GM23338 (cell line): Measurements from ENCODE around the gene SLC25A47. TPM values are rescaled to one million over a fixed set of nuclear protein-coding genes. Genes with fewer than 3 reads are reported as not detected.

Experiments
- ATAC-seq: fragments of 200-7000 bp; cut with Tn5 transposase; 3 replicates; pipeline ENCODE4 v1.9.1; 2020
- DNase-seq: peaks from one replicate; pipeline ENCODE4 v3.0.0-alpha.2; 2015; ENCODE audit warnings: low spot score
- H2AFZ ChIP-seq: fragments of 200-600 bp; sonication (generic); 2 replicates; pipeline ENCODE4 v1.8.0; 2016; ENCODE audit warnings: antibody characterized with exemption, mild to moderate bottlenecking, moderate library complexity
- H3F3A ChIP-seq: fragments of 200-600 bp; sonication (generic); replicated peaks from 2 replicates; pipeline ENCODE4 v1.8.0; 2017; ENCODE audit warnings: antibody characterized with exemption, mixed run types, low read depth
- H3K27ac ChIP-seq: fragments of 200-600 bp; sonication (generic); 2 replicates; pipeline ENCODE4 v1.6.1; 2016; ENCODE audit warnings: low read depth
- H3K27me3 ChIP-seq: fragments of 200-600 bp; sonication (generic); 2 replicates; pipeline ENCODE4 v1.8.0; 2016; ENCODE audit warnings: mild to moderate bottlenecking, mixed run types, moderate library complexity; ENCODE audit not compliant: insufficient read depth
- H3K36me3 ChIP-seq: fragments of 200-600 bp; sonication (generic); 2 replicates; pipeline ENCODE4 v1.8.0; 2016; ENCODE audit warnings: mild to moderate bottlenecking; ENCODE audit not compliant: insufficient read depth
- H3K4me1 ChIP-seq: fragments of 200-600 bp; sonication (generic); 2 replicates; pipeline ENCODE4 v1.8.0; 2016; ENCODE audit warnings: mild to moderate bottlenecking, moderate library complexity; ENCODE audit not compliant: insufficient read depth
- H3K4me2 ChIP-seq: fragments of 200-600 bp; sonication (generic); 2 replicates; pipeline ENCODE4 v1.7.1; 2017; ENCODE audit warnings: mixed run types
- H3K4me3 ChIP-seq: fragments of 200-600 bp; sonication (generic); 2 replicates; pipeline ENCODE4 v1.6.1; 2016; ENCODE audit warnings: mixed run types
- H3K79me2 ChIP-seq: fragments of 200-600 bp; sonication (generic); replicated peaks from 2 replicates; pipeline ENCODE4 v1.8.0; 2017; ENCODE audit warnings: mild to moderate bottlenecking; ENCODE audit not compliant: insufficient read depth
- H3K9me2 ChIP-seq: fragments of 200-600 bp; sonication (generic); 2 replicates; pipeline ENCODE4 v1.8.0; 2017; ENCODE audit not compliant: insufficient read depth
- H4K20me1 ChIP-seq: fragments of 200-600 bp; sonication (generic); replicated peaks from 2 replicates; pipeline ENCODE4 v1.8.0; 2017; ENCODE audit warnings: mild to moderate bottlenecking; ENCODE audit not compliant: insufficient read depth
- H3K27ac Mint-ChIP-seq: 2 replicates; pipeline ENCODE4 v1.8.0; 2020; ENCODE audit warnings: inconsistent platforms, mild to moderate bottlenecking, moderate library complexity, mixed read lengths
- H3K27me3 Mint-ChIP-seq: 3 replicates; pipeline ENCODE4 v1.8.0; 2022; ENCODE audit warnings: low read depth, mild to moderate bottlenecking, moderate library complexity, mixed read lengths, inconsistent platforms; ENCODE audit not compliant: insufficient read depth, poor library complexity
- H3K36me3 Mint-ChIP-seq: 3 replicates; pipeline ENCODE4 v1.8.0; 2021; ENCODE audit warnings: low read depth, mild to moderate bottlenecking, inconsistent platforms, moderate library complexity, mixed read lengths
- H3K4me1 Mint-ChIP-seq: 3 replicates; pipeline ENCODE4 v1.8.0; 2020; ENCODE audit warnings: mild to moderate bottlenecking, inconsistent platforms, mixed read lengths
- H3K4me3 Mint-ChIP-seq: 3 replicates; pipeline ENCODE4 v1.8.0; 2021; ENCODE audit warnings: moderate library complexity, mild to moderate bottlenecking, inconsistent platforms, mixed read lengths
- H3K9me3 Mint-ChIP-seq: 3 replicates; pipeline ENCODE4 v1.8.0; 2020; ENCODE audit warnings: moderate library complexity, mild to moderate bottlenecking, inconsistent platforms, mixed read lengths
- CREB1 ChIP-seq: fragments of 250-450 bp; sonication (Bioruptor Pico); IDR thresholded peaks from 2 replicates; pipeline ENCODE4 v1.5.0; 2020; ENCODE audit warnings: low read depth, mild to moderate bottlenecking, moderate library complexity
- EZH2 ChIP-seq: fragments of 200-600 bp; sonication (generic); IDR thresholded peaks from one replicate; pipeline ENCODE4 v1.8.0; 2017; ENCODE audit warnings: antibody characterized with exemption, mild to moderate bottlenecking, low read depth; ENCODE audit not compliant: unreplicated experiment
- EZH2phosphoT487 ChIP-seq: fragments of 200-600 bp; sonication (generic); IDR thresholded peaks from one replicate; pipeline ENCODE4 v1.8.1; 2018; ENCODE audit warnings: antibody characterized with exemption; ENCODE audit not compliant: unreplicated experiment
- JUNB ChIP-seq: IDR thresholded peaks from one replicate; pipeline ENCODE4 v1.6.1; 2016; ENCODE audit warnings: antibody characterized with exemption; ENCODE audit not compliant: unreplicated experiment
- NANOG ChIP-seq: IDR thresholded peaks from 2 replicates; pipeline ENCODE4 v1.6.1; 2016; ENCODE audit warnings: antibody characterized with exemption, borderline replicate concordance
- POLR2AphosphoS5 ChIP-seq: IDR thresholded peaks from 2 replicates; pipeline ENCODE4 v1.6.1; 2016; ENCODE audit warnings: antibody characterized with exemption, low read depth
- STAT1 ChIP-seq: IDR thresholded peaks from one replicate; pipeline ENCODE4 v1.6.1; 2016; ENCODE audit warnings: antibody characterized with exemption; ENCODE audit not compliant: unreplicated experiment
- ZNF114 ChIP-seq: fragments of 250-450 bp; sonication (Bioruptor Pico); IDR thresholded peaks from 2 replicates; pipeline ENCODE4 v1.5.0; 2020; ENCODE audit warnings: mild to moderate bottlenecking, moderate library complexity
- ZNF331 ChIP-seq: fragments of 250-450 bp; sonication (Bioruptor Pico); IDR thresholded peaks from 2 replicates; pipeline ENCODE4 v1.5.0; 2020; ENCODE audit warnings: low read depth, mild to moderate bottlenecking, moderate library complexity
- polyA plus RNA-seq: library from polyadenylated mRNA; unstranded; fragments of >200 nt; fragmentation: Nextera tagmentation; extraction: Ambion mirVana; gene quantifications from 2 replicates; pipeline ENCODE4 v1.2.1, GENCODE V29; 2016
- total RNA-seq: library from RNA; depleted of rRNA; stranded (reverse); fragments of >200 nt; shearing (Covaris generic); gene quantifications from 2 replicates; pipeline ENCODE4 v1.2.3, GENCODE V29; 2014
- TF ChIP-seq, protein P1 (sequence below), 2 experiments: fragments of 200-600 bp in 1 of 2; sonication (generic) in 1 of 2; conservative IDR thresholded peaks; 2 replicates each; pipeline versions ENCODE4 v1.5.1 to v1.6.1; 2016 to 2017; ENCODE audit warnings: antibody characterized with exemption in 2 of 2, low read depth in 2 of 2, mild to moderate bottlenecking in 2 of 2, moderate library complexity in 1 of 2
- TF ChIP-seq, protein P2 (sequence below): IDR thresholded peaks from one replicate; pipeline ENCODE4 v1.6.1; 2018; ENCODE audit warnings: antibody characterized with exemption; ENCODE audit not compliant: unreplicated experiment
- TF ChIP-seq, protein P3 (sequence below): IDR thresholded peaks from 2 replicates; pipeline ENCODE4 v1.6.1; 2016; ENCODE audit warnings: antibody characterized with exemption
- TF ChIP-seq, protein P4 (sequence below): fragments of 250-450 bp; sonication (Bioruptor Pico); IDR thresholded peaks from 2 replicates; pipeline ENCODE4 v1.5.0; 2020; ENCODE audit warnings: mild to moderate bottlenecking, moderate library complexity

SLC25A47 gene
- total and polyA plus RNA-seq, 2 experiments from 2014 or later = not detected

DNA sequence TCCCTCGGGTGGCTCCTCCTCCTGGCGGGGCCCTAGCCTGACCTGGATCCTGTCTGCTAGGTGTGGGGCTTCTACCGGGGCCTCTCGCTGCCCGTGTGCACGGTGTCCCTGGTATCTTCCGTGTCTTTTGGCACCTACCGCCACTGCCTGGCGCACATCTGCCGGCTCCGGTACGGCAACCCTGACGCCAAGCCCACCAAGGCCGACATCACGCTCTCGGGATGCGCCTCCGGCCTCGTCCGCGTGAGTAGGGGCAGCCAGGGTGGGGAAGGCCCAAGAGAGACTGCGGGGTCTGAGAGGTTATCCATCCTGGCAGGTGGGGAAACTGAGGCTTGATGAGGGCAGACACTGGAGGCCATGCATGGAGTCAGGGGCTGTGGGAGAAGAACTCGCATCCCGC, 4.0 kb downstream of the SLC25A47 start:
- Histone ChIP-seq H3K36me3 (no peaks in the 10 kb centered on the region), H3K4me2 (no peak overlapping the region), H3K4me3 (no peak overlapping the region), H3F3A (no peaks in the 10 kb centered on the region), H2AFZ (no peak overlapping the region), H3K9me2 (no peaks in the 10 kb centered on the region), H3K27ac (no peak overlapping the region), H3K79me2 (no peaks in the 10 kb centered on the region), H3K27me3 (no peaks in the 10 kb centered on the region), H4K20me1 (no peaks in the 10 kb centered on the region), H3K4me1 (no peaks in the 10 kb centered on the region)
- DNase-seq = no peak
- no peaks in the 10 kb centered on the region for H3K36me3 Mint-ChIP-seq
- H3K4me1 Mint-ChIP-seq = peaks cover 5% of the 10 kb centered on the region; the same call in 1 of the 3 replicates
- no peak for ATAC-seq
- H3K27ac Mint-ChIP-seq = no peak overlapping the region
- no peak overlapping the region for H3K4me3 Mint-ChIP-seq
- H3K27me3 Mint-ChIP-seq = peaks cover 9% of the 10 kb centered on the region
- H3K9me3 Mint-ChIP-seq = no peaks in the 10 kb centered on the region
- TF ChIP-seq, protein P1, sequence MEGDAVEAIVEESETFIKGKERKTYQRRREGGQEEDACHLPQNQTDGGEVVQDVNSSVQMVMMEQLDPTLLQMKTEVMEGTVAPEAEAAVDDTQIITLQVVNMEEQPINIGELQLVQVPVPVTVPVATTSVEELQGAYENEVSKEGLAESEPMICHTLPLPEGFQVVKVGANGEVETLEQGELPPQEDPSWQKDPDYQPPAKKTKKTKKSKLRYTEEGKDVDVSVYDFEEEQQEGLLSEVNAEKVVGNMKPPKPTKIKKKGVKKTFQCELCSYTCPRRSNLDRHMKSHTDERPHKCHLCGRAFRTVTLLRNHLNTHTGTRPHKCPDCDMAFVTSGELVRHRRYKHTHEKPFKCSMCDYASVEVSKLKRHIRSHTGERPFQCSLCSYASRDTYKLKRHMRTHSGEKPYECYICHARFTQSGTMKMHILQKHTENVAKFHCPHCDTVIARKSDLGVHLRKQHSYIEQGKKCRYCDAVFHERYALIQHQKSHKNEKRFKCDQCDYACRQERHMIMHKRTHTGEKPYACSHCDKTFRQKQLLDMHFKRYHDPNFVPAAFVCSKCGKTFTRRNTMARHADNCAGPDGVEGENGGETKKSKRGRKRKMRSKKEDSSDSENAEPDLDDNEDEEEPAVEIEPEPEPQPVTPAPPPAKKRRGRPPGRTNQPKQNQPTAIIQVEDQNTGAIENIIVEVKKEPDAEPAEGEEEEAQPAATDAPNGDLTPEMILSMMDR (conservative IDR thresholded peaks at IDR 0.05; ENCODE audit: low read depth in 2 of 2) = no peak
- TF ChIP-seq EZH2phosphoT487 (no peak), ZNF114 (CRISPR knock-in tag) (no peak), ZNF331 (CRISPR knock-in tag) (no peak), CREB1 (no peak), JUNB (no peak), STAT1 (no peak), POLR2AphosphoS5 (no peak), NANOG (no peak), EZH2 (no peak)
- TF ChIP-seq, protein P2, sequence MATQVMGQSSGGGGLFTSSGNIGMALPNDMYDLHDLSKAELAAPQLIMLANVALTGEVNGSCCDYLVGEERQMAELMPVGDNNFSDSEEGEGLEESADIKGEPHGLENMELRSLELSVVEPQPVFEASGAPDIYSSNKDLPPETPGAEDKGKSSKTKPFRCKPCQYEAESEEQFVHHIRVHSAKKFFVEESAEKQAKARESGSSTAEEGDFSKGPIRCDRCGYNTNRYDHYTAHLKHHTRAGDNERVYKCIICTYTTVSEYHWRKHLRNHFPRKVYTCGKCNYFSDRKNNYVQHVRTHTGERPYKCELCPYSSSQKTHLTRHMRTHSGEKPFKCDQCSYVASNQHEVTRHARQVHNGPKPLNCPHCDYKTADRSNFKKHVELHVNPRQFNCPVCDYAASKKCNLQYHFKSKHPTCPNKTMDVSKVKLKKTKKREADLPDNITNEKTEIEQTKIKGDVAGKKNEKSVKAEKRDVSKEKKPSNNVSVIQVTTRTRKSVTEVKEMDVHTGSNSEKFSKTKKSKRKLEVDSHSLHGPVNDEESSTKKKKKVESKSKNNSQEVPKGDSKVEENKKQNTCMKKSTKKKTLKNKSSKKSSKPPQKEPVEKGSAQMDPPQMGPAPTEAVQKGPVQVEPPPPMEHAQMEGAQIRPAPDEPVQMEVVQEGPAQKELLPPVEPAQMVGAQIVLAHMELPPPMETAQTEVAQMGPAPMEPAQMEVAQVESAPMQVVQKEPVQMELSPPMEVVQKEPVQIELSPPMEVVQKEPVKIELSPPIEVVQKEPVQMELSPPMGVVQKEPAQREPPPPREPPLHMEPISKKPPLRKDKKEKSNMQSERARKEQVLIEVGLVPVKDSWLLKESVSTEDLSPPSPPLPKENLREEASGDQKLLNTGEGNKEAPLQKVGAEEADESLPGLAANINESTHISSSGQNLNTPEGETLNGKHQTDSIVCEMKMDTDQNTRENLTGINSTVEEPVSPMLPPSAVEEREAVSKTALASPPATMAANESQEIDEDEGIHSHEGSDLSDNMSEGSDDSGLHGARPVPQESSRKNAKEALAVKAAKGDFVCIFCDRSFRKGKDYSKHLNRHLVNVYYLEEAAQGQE = no peak
- TF ChIP-seq, protein P3, sequence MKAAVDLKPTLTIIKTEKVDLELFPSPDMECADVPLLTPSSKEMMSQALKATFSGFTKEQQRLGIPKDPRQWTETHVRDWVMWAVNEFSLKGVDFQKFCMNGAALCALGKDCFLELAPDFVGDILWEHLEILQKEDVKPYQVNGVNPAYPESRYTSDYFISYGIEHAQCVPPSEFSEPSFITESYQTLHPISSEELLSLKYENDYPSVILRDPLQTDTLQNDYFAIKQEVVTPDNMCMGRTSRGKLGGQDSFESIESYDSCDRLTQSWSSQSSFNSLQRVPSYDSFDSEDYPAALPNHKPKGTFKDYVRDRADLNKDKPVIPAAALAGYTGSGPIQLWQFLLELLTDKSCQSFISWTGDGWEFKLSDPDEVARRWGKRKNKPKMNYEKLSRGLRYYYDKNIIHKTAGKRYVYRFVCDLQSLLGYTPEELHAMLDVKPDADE = no peak
- TF ChIP-seq, protein P4, sequence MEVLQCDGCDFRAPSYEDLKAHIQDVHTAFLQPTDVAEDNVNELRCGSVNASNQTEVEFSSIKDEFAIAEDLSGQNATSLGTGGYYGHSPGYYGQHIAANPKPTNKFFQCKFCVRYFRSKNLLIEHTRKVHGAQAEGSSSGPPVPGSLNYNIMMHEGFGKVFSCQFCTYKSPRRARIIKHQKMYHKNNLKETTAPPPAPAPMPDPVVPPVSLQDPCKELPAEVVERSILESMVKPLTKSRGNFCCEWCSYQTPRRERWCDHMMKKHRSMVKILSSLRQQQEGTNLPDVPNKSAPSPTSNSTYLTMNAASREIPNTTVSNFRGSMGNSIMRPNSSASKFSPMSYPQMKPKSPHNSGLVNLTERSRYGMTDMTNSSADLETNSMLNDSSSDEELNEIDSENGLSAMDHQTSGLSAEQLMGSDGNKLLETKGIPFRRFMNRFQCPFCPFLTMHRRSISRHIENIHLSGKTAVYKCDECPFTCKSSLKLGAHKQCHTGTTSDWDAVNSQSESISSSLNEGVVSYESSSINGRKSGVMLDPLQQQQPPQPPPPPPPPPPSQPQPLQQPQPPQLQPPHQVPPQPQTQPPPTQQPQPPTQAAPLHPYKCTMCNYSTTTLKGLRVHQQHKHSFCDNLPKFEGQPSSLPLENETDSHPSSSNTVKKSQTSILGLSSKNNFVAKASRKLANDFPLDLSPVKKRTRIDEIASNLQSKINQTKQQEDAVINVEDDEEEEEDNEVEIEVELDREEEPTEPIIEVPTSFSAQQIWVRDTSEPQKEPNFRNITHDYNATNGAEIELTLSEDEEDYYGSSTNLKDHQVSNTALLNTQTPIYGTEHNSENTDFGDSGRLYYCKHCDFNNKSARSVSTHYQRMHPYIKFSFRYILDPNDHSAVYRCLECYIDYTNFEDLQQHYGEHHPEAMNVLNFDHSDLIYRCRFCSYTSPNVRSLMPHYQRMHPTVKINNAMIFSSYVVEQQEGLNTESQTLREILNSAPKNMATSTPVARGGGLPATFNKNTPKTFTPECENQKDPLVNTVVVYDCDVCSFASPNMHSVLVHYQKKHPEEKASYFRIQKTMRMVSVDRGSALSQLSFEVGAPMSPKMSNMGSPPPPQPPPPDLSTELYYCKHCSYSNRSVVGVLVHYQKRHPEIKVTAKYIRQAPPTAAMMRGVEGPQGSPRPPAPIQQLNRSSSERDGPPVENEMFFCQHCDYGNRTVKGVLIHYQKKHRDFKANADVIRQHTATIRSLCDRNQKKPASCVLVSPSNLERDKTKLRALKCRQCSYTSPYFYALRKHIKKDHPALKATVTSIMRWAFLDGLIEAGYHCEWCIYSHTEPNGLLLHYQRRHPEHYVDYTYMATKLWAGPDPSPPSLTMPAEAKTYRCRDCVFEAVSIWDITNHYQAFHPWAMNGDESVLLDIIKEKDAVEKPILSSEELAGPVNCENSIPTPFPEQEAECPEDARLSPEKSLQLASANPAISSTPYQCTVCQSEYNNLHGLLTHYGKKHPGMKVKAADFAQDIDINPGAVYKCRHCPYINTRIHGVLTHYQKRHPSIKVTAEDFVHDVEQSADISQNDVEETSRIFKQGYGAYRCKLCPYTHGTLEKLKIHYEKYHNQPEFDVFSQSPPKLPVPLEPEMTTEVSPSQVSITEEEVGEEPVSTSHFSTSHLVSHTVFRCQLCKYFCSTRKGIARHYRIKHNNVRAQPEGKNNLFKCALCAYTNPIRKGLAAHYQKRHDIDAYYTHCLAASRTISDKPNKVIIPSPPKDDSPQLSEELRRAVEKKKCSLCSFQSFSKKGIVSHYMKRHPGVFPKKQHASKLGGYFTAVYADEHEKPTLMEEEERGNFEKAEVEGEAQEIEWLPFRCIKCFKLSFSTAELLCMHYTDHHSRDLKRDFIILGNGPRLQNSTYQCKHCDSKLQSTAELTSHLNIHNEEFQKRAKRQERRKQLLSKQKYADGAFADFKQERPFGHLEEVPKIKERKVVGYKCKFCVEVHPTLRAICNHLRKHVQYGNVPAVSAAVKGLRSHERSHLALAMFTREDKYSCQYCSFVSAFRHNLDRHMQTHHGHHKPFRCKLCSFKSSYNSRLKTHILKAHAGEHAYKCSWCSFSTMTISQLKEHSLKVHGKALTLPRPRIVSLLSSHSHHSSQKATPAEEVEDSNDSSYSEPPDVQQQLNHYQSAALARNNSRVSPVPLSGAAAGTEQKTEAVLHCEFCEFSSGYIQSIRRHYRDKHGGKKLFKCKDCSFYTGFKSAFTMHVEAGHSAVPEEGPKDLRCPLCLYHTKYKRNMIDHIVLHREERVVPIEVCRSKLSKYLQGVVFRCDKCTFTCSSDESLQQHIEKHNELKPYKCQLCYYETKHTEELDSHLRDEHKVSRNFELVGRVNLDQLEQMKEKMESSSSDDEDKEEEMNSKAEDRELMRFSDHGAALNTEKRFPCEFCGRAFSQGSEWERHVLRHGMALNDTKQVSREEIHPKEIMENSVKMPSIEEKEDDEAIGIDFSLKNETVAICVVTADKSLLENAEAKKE (CRISPR knock-in tag) = no peak
